IPS-18c (cell line): ENCODE data around the gene GUK1.

Source experiments
- H3K4me3 ChIP-seq: 2 replicates; pipeline ENCODE4 v1.7.0; 2013; ENCODE audit warnings: low read depth, mild to moderate bottlenecking, low read length, moderate library complexity; ENCODE audit not compliant: insufficient read depth
- H3K9me3 ChIP-seq: one replicate; pipeline ENCODE4 v1.6.1; 2013; ENCODE audit warnings: mild to moderate bottlenecking, low read length, moderate library complexity; ENCODE audit not compliant: control insufficient read depth, insufficient read depth

GUK1 gene

DNA sequence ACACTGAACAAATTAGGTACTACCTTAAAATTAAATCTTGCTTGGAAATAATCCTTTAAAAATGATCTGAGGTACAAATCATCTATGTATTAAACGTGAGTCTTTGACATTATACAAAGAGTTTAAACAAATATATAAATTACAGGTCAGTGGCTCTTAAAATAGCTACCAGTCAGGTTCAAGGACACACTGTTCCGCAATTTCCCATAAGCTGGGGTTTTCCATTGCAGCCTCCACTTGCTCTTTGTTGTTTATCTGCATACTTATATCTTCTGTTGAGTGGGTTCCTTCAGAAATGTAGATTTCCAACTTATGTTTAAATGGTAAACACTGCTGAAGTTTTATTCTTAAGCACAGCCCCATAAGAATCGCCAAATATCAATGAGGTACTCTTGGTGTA, 25.3 kb upstream of the GUK1 start:
- Histone ChIP-seq H3K4me3 (no peak overlapping the region), H3K9me3 (peaks cover 10% of the 10 kb centered on the region)

DNA sequence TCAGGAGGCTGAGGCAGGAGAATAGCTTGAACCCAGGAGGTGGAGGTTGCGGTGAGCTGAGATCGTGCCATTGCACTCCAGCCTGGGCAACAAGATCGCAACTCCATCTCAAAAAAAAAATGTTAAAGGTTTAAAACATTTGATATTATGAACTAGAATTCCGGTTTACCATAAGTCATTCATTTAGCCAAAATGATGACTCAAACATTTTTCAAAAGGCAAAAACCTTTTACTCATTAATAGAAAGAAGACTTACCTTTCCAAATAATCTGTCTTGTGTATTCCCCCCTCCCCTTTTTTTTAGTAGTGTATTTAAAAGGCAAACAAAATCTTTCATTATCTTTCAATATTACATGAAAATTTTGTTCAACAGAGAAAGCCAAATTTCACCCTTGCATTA, 22.7 kb upstream of the GUK1 start:
- H3K4me3 ChIP-seq, result no peak overlapping the region
- H3K9me3 ChIP-seq, result peaks cover 13% of the 10 kb centered on the region

DNA sequence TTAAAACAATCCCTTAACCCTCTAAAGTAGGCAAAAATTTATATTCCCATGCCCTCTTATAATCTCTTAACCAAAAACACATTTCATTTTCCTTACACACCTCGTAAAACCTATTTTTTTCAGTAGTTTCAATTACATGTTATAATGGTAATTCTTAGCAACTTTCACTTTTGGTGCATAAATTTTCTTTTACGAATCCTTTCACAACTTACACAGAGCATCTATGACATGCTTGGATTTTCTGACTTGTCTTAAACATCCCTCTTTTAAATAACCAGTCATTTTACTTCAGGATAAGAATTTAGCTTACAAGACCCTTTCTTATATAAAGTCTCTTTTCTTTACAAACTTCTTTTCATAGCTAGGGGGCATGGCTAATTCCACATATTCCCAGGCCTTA, 22.0 kb upstream of the GUK1 start:
- H3K4me3 ChIP-seq, result no peak overlapping the region

GRCh38 chr1:228120351-228120750, 19.7 kb upstream of the GUK1 start:
- peaks cover 13% of the 10 kb centered on the region for H3K9me3 ChIP-seq

More for the DNA sequence above, 22.0 kb upstream of the GUK1 start:
- H3K9me3 ChIP-seq, result peaks cover 13% of the 10 kb centered on the region

GRCh38 chr1:228120857-228121489, 19.1 kb upstream of the GUK1 start:
- peaks cover 13% of the 10 kb centered on the region for H3K9me3 ChIP-seq
- H3K4me3 ChIP-seq, result no peak overlapping the region

More at GRCh38 chr1:228120351-228120750, 19.7 kb upstream of the GUK1 start:
- no peak overlapping the region for H3K4me3 ChIP-seq

- H3K9me3 ChIP-seq, result peaks cover 10% of the 10 kb centered on the region
- H3K4me3 ChIP-seq, result no peak overlapping the region
Observed at GRCh38 chr1:228122921-228123441, 17.1 kb upstream of the GUK1 start.

GRCh38 chr1:228123505-228123904, 16.6 kb upstream of the GUK1 start:
- no peak overlapping the region for H3K4me3 ChIP-seq

GRCh38 chr1:228125185-228125584, 14.9 kb upstream of the GUK1 start:
- Histone ChIP-seq H3K9me3 (no peaks in the 10 kb centered on the region), H3K4me3 (no peak overlapping the region)

More at GRCh38 chr1:228123505-228123904, 16.6 kb upstream of the GUK1 start:
- H3K9me3 ChIP-seq, result peaks cover 9% of the 10 kb centered on the region

- H3K9me3 ChIP-seq, result no peaks in the 10 kb centered on the region
Observed at GRCh38 chr1:228131766-228132165, 8.3 kb upstream of the GUK1 start.

GRCh38 chr1:228134591-228134990, 5.5 kb upstream of the GUK1 start:
- Histone ChIP-seq H3K9me3 (no peaks in the 10 kb centered on the region), H3K4me3 (no peak overlapping the region)

More at GRCh38 chr1:228131766-228132165, 8.3 kb upstream of the GUK1 start:
- no peak overlapping the region for H3K4me3 ChIP-seq

DNA sequence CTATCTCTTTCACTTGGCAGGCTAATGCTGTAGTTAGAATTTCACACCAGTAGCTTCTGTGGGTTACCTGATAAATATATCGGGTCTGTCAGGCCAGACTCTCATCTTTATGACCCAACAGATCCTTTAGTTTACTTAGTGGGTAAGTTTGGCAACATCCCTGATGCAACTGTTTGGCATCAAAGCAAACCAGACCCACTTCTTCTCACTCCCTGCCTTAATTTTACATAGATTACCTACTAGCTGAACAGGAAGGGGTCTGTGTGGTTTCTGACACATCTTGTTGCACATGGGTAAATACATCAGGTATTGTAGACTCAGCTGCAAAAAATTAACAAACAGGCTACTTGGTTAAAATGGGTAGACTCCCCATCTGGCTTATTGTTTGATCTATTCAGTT, 3.2 kb upstream of the GUK1 start:
- Histone ChIP-seq H3K9me3 (no peaks in the 10 kb centered on the region), H3K4me3 (no peak overlapping the region)

DNA sequence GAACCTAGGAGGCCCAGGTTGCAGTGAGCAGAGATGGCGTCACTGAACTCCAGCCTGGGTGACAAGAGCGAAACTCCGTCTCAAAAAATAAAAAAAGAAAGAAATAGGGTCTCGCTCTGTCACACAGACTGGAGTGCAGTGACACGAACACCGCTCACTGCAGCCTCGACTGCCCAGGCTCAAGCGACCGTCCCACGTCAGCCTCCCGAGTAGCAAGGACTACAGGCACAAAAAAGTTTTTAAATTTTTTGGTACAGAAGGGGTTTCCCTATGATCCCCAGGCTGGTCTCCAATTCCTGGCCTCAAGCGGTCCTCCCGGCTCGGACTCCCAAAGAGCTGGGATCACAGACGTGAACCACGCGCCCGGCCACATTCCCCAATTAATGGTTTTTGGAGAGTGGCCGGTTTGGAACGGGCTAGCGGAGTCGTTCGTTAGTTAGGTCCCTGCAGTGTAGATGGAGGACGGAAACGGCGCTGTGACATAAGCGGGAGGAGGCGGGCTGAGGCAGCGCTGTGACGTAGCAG, 611 bp upstream of the GUK1 start:
- H3K9me3 ChIP-seq, result no peaks in the 10 kb centered on the region
- H3K4me3 ChIP-seq, result peak overlapping the region; percentile 93

DNA sequence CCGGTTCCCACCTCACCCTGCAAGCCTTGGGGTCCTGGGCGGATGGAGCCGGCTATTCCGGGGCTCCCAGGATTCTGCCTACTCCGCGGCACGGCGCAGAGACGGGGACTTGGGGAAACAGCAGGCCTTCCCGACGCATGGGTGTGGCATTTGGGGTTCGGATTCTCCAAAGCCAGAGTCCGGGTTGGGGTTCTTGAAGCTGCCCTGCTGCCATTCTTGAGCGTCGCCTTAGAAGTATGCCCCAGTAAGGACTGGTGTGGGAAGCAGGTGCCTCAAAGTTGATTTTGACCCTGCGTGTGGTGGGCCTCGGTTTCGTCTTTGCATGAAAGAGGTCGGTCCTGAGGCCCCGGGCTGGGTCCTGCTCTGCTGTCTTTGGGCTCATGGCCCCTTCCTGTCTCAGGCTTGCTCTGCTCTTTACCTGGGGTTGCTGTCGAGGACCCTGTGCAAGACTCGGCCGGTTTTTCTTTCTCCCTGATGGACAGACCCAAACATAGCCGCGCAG, 696 bp downstream of the GUK1 start:
- peak overlapping the region; percentile 93 for H3K4me3 ChIP-seq

GRCh38 chr1:228141226-228142044, 1.4 kb downstream of the GUK1 start:
- Histone ChIP-seq H3K4me3 (peak overlapping the region; percentile 93), H3K9me3 (no peaks in the 10 kb centered on the region)

More for the DNA sequence above, 696 bp downstream of the GUK1 start:
- H3K9me3 ChIP-seq, result no peaks in the 10 kb centered on the region

DNA sequence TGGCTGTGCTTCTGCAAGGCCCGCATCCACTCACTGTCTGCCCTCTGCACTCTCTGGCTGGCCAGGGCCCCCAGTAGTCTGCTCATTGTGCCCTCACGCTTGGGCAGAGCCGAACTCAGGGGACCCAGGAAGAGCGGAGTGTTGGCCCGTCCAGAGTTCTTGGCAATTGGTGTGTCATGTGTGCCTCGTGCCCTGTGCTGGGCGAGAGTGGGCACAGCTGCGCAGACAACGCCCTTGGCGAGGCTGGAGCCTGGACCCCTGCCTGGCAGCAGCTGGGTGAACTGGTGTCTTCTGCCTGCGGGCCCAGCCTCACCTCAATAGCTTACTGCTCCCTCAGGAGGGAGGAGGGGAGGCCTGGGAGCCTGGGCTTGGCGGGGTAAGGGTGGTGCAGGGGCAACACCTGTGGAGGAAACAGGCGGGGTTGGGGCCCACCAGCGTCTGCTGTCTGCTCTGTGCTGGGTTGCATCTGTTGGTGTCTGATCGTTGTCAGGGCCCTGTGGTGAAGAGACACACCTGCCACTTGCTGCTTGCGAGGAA, 2.1 kb downstream of the GUK1 start:
- no peak overlapping the region for H3K4me3 ChIP-seq

GRCh38 chr1:228142701-228143136, 2.6 kb downstream of the GUK1 start:
- H3K4me3 ChIP-seq, result no peak overlapping the region
- no peaks in the 10 kb centered on the region for H3K9me3 ChIP-seq

More for the DNA sequence above, 2.1 kb downstream of the GUK1 start:
- H3K9me3 ChIP-seq, result no peaks in the 10 kb centered on the region

DNA sequence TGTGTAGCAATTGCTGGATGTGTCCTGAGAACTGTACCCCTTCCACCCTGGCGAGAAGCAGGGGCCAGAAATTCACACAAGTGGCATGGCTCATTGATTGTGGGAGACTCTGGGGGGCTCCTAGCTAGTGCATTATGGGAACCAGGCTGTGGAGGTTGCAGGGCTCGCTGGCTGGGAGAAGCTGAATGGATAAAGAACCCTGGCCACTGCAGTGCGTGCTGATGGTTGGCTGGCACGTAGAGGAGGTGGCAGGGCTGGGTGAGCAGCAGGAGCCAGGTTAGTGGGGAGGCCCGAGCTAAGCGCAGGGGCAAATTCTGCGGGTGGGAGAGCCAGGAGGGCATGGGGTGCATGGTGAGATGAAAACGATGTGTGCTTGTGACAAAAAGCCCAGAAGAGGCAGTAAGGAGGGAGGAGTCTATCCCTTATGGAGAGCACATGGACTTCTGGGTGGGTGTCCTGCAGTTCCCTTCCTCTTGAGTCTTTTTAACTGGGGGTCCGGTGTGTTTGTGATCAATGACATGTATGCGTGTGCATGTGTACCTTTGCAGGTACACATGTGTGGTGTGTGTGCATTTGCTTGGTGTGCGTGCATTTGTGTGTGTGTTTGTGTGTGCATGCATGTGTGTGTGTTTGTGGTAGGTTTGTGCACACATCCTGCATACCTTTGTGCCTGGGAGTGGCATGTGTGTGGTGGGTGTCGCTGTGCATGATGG, 3.6 kb downstream of the GUK1 start:
- H3K4me3 ChIP-seq, result no peak overlapping the region

More for the DNA sequence above, 3.6 kb downstream of the GUK1 start:
- H3K9me3 ChIP-seq, result no peaks in the 10 kb centered on the region
